HEK293T (cell line): ENCODE measurements around the gene FMO1.

Experiments
- BHLHE40 ChIP-seq: fragments of 450-650 bp; IDR thresholded peaks from 2 replicates; pipeline ENCODE4 v1.6.1; 2016; ENCODE audit warnings: mild to moderate bottlenecking, moderate library complexity, borderline replicate concordance
- CTBP1 ChIP-seq: fragments of 450-650 bp; IDR thresholded peaks from 2 replicates; pipeline ENCODE4 v1.6.1; 2016; ENCODE audit warnings: borderline replicate concordance
- FOXA1 ChIP-seq: fragments of 450-650 bp; IDR thresholded peaks from 2 replicates; pipeline ENCODE4 v1.6.1; 2016; ENCODE audit warnings: mild to moderate bottlenecking
- FOXM1 ChIP-seq: fragments of 450-650 bp; IDR thresholded peaks from 2 replicates; pipeline ENCODE4 v1.6.1; 2017; ENCODE audit warnings: mild to moderate bottlenecking, borderline replicate concordance
- HDGF ChIP-seq: fragments of 450-650 bp; IDR thresholded peaks from 2 replicates; pipeline ENCODE4 v1.6.1; 2017; ENCODE audit warnings: antibody characterized with exemption, borderline replicate concordance
- L3MBTL2 ChIP-seq: fragments of 450-650 bp; conservative IDR thresholded peaks from 2 replicates; pipeline ENCODE4 v1.6.1; 2016; ENCODE audit warnings: mild to moderate bottlenecking
- LEF1 ChIP-seq: fragments of 450-650 bp; IDR thresholded peaks from 2 replicates; pipeline ENCODE4 v1.6.1; 2017; ENCODE audit warnings: mild to moderate bottlenecking, borderline replicate concordance
- NFRKB ChIP-seq: fragments of 450-650 bp; IDR thresholded peaks from 2 replicates; pipeline ENCODE4 v1.6.1; 2016; ENCODE audit warnings: mild to moderate bottlenecking, moderate library complexity
- PKNOX1 ChIP-seq: fragments of 450-650 bp; IDR thresholded peaks from 2 replicates; pipeline ENCODE4 v1.6.1; 2016
- SUZ12 ChIP-seq: fragments of 450-650 bp; IDR thresholded peaks from 2 replicates; pipeline ENCODE4 v1.6.1; 2016; ENCODE audit warnings: mild to moderate bottlenecking
- ZNF384 ChIP-seq: fragments of 450-650 bp; IDR thresholded peaks from 2 replicates; pipeline ENCODE4 v1.6.1; 2016

GRCh38 chr1:171247501-171247900 lies 793 bp upstream of the FMO1 start:
- no peak for TF ChIP-seq SUZ12
- TF ChIP-seq FOXM1 = no peak
- no peak for TF ChIP-seq PKNOX1
- no peak for TF ChIP-seq CTBP1
- TF ChIP-seq FOXA1 = no peak
- TF ChIP-seq NFRKB = no peak
- TF ChIP-seq HDGF = no peak
- TF ChIP-seq LEF1 = no peak
- TF ChIP-seq BHLHE40 = no peak
- no peak for TF ChIP-seq ZNF384
- TF ChIP-seq L3MBTL2 = no peak
